Measurements from ENCODE around the gene TRAPPC10.

DNA sequence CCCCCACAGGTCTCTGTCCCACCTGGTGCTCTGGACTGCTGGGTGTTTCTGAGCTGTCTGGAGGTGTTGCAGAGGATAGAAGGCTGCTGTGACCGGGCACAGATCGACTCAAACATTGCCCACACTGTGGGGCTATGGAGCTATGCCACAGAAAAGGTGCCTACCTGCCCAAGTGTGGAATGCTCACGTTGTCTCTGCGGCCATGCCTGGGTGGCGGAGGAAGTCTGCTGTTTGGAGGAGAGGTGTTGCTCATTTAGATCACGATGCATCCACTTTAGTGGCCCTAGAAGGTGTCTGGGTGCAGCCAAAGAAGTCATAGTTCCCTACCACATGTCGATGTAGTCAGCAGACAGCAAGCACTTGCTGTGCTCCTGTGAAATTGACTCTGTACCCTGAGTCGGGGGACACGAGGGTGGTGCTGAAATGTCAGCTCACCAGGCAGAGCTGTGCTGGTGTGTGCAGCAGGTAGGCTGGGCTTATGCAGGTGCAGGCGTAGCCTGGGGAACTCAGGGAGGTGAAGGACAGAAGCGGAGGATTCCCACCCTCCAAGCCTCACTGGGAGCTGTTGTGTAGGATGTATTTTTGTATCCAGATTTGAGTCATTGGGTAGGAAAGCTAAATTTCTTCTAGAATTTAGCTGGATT lies 62.3 kb downstream of the TRAPPC10 start:
- TF ChIP-seq, protein P1, sequence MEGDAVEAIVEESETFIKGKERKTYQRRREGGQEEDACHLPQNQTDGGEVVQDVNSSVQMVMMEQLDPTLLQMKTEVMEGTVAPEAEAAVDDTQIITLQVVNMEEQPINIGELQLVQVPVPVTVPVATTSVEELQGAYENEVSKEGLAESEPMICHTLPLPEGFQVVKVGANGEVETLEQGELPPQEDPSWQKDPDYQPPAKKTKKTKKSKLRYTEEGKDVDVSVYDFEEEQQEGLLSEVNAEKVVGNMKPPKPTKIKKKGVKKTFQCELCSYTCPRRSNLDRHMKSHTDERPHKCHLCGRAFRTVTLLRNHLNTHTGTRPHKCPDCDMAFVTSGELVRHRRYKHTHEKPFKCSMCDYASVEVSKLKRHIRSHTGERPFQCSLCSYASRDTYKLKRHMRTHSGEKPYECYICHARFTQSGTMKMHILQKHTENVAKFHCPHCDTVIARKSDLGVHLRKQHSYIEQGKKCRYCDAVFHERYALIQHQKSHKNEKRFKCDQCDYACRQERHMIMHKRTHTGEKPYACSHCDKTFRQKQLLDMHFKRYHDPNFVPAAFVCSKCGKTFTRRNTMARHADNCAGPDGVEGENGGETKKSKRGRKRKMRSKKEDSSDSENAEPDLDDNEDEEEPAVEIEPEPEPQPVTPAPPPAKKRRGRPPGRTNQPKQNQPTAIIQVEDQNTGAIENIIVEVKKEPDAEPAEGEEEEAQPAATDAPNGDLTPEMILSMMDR (IDR thresholded peaks at IDR 0.05), result no peak
- TF ChIP-seq POLR2A (IDR thresholded peaks at IDR 0.05), result no peak

Data from uterus (tissue), 2 donors.